ENCODE results near the gene TMEM243.

- no peak for TF ChIP-seq CTCF (conservative IDR thresholded peaks at IDR 0.05)
- no peak for TF ChIP-seq EZH2 (IDR thresholded peaks at IDR 0.05; ENCODE audit: low read depth)
These were observed 11.7 kb upstream of the TMEM243 start for GRCh38 chr7:87231258-87231657.
